Posterior cingulate gyrus (tissue), 11 donors: ENCODE measurements around the gene GARIN5A.

Source experiments
- DNase-seq, 10 donors: peaks; one replicate each; pipeline versions ENCODE4 v3.0.0 to v3.0.0-alpha.2; 2020 to 2021; ENCODE audit warnings: mixed read lengths in 3 of 10
- intact Hi-C: fragments of 100-400 bp; cut with DNase I; formaldehyde crosslinking; loops from one replicate; pipeline ENCODE4 v1.15.1; 2023

The GARIN5A gene

GRCh38 chr19:50492303-50493052, 15.8 kb upstream of the GARIN5A start:
- DNase-seq = peak in 3 of 10 donors; percentile 2 to 84 (median 52)
- intact Hi-C loops = loop anchor here (10.0 kb wide), 1 partner anchor 52 kb away; no protein-coding TSS in a partner anchor

GRCh38 chr19:50490991-50491472, 14.4 kb upstream of the GARIN5A start:
- intact Hi-C loops = loop anchor here (10.0 kb wide), 1 partner anchor 54 kb away; no protein-coding TSS in a partner anchor
- DNase-seq = peak in 3 of 10 donors; percentile 20 to 84 (median 66)

GRCh38 chr19:50490411-50490811, 13.8 kb upstream of the GARIN5A start:
- peak in 4 of 10 donors; percentile 23 to 79 (median 69) for DNase-seq
- intact Hi-C loops = loop anchor here (10.0 kb wide), 1 partner anchor 54 kb away; no protein-coding TSS in a partner anchor

GRCh38 chr19:50489461-50490011, 12.9 kb upstream of the GARIN5A start:
- intact Hi-C loops = loop anchor here (10.0 kb wide), 1 partner anchor 55 kb away; no protein-coding TSS in a partner anchor
- DNase-seq = peak in 3 of 10 donors; percentile 24 to 81 (median 77)

GRCh38 chr19:50488389-50489194, 11.9 kb upstream of the GARIN5A start:
- DNase-seq = peak in 3 of 10 donors; percentile 4 to 47 (median 24)
- intact Hi-C loops = no loop called here

GRCh38 chr19:50486823-50487515, 10.3 kb upstream of the GARIN5A start:
- peak in 3 of 10 donors; percentile 23 to 89 (median 58) for DNase-seq
- intact Hi-C loops = no loop called here

- intact Hi-C loops = no loop called here
- peak in 3 of 10 donors; percentile 9 to 62 (median 48) for DNase-seq
Measured at GRCh38 chr19:50485284-50485955, 8.8 kb upstream of the GARIN5A start.

GRCh38 chr19:50482916-50483315, 6.3 kb upstream of the GARIN5A start:
- intact Hi-C loops = no loop called here

GRCh38 chr19:50482271-50482855, 5.7 kb upstream of the GARIN5A start:
- DNase-seq = peak in 4 of 10 donors; percentile 23 to 81 (median 56)
- intact Hi-C loops = no loop called here

More at GRCh38 chr19:50482916-50483315, 6.3 kb upstream of the GARIN5A start:
- peak in 2 of 10 donors; percentile 12 to 35 for DNase-seq

- peak in 4 of 10 donors; percentile 18 to 81 (median 60) for DNase-seq
- intact Hi-C loops = no loop called here
Measured at GRCh38 chr19:50481351-50482149, 4.9 kb upstream of the GARIN5A start.

- peak in 4 of 10 donors; percentile 15 to 78 (median 52) for DNase-seq
- intact Hi-C loops = no loop called here
Measured at GRCh38 chr19:50480281-50481111, 3.8 kb upstream of the GARIN5A start.

GRCh38 chr19:50479761-50480251, 3.2 kb upstream of the GARIN5A start:
- peak in 4 of 10 donors; percentile 11 to 65 (median 60) for DNase-seq
- intact Hi-C loops = no loop called here

GRCh38 chr19:50478901-50479715, 2.5 kb upstream of the GARIN5A start:
- intact Hi-C loops = no loop called here
- DNase-seq = peak in 9 of 10 donors; percentile 28 to 93 (median 45)

GRCh38 chr19:50477751-50478515, 1.3 kb upstream of the GARIN5A start:
- peak in 2 of 10 donors; percentile 41 to 62 for DNase-seq
- intact Hi-C loops = loop anchor here (2.0 kb wide), 1 partner anchor 33 kb away; the partner anchor contains the start of gene JOSD2

- no peak for DNase-seq
- intact Hi-C loops = loop anchor here (2.0 kb wide), 1 partner anchor 34 kb away; the partner anchor contains the start of gene JOSD2
Measured at GRCh38 chr19:50476907-50477238, 225 bp upstream of the GARIN5A start.
